Endometrial microvascular endothelial cells (primary cell): ENCODE measurements around the gene DIAPH3. TPM values are rescaled to one million over a fixed set of nuclear protein-coding genes. Genes with fewer than 3 reads are reported as not detected.
"Not testable (repeated sequence)": the region's sequence is repeated elsewhere in the genome, so short reads cannot be mapped to it uniquely, and the experiment has no call there.

Experiments
- in situ Hi-C: cut with HindIII; loops from 2 replicates; pipeline ENCODE4 v1.10.0; 2017; ENCODE audit warnings: low sequenced_read_pairs, low pct_unique_long_range_greater_than_20kb; ENCODE audit errors: inconsistent ontology term
- total RNA-seq: library from RNA; depleted of rRNA; stranded (reverse); fragments of >200 nt; gene quantifications from one replicate; pipeline ENCODE4 v1.2.3, GENCODE V29; 2015; ENCODE audit errors: inconsistent ontology term

The DIAPH3 gene
- total RNA-seq = 19.9 TPM

GRCh38 chr13:60163478-60164233, at the start of gene DIAPH3:
Gene DIAPH3, minus strand, starts transcription at chr13:60163928. Its CDS starts 162 bp downstream, at chr13:60163766.
- in situ Hi-C loops = no loop called here

- in situ Hi-C loops = no loop called here
Measured at GRCh38 chr13:60213236-60213744, 49.6 kb upstream of the DIAPH3 start.

- in situ Hi-C loops = no loop called here
Measured at GRCh38 chr13:60211548-60211947, 47.8 kb upstream of the DIAPH3 start.

GRCh38 chr13:60210510-60211330, 47.0 kb upstream of the DIAPH3 start:
- in situ Hi-C loops = no loop called here

GRCh38 chr13:60205499-60205898, 41.8 kb upstream of the DIAPH3 start:
- in situ Hi-C loops = not testable (repeated sequence)

- in situ Hi-C loops = no loop called here
Measured at GRCh38 chr13:60201286-60201685, 37.6 kb upstream of the DIAPH3 start.

- in situ Hi-C loops = not testable (repeated sequence)
Measured at GRCh38 chr13:60195893-60196292, 32.2 kb upstream of the DIAPH3 start.

- in situ Hi-C loops = no loop called here
Measured at GRCh38 chr13:60182907-60183306, 19.2 kb upstream of the DIAPH3 start.

GRCh38 chr13:60178327-60178726, 14.6 kb upstream of the DIAPH3 start:
- in situ Hi-C loops = no loop called here

- in situ Hi-C loops = no loop called here
Measured at GRCh38 chr13:60175571-60175970, 11.8 kb upstream of the DIAPH3 start.

- in situ Hi-C loops = no loop called here
Measured at GRCh38 chr13:60174113-60174512, 10.4 kb upstream of the DIAPH3 start.

- in situ Hi-C loops = no loop called here
Measured at GRCh38 chr13:60172111-60172510, 8.4 kb upstream of the DIAPH3 start.

GRCh38 chr13:60170414-60170813, 6.7 kb upstream of the DIAPH3 start:
- in situ Hi-C loops = no loop called here

- in situ Hi-C loops = no loop called here
Measured at GRCh38 chr13:60169239-60170031, 5.7 kb upstream of the DIAPH3 start.

- in situ Hi-C loops = no loop called here
Measured at GRCh38 chr13:60167121-60167520, 3.4 kb upstream of the DIAPH3 start.

GRCh38 chr13:60165391-60166099, 1.8 kb upstream of the DIAPH3 start:
- in situ Hi-C loops = no loop called here

- in situ Hi-C loops = no loop called here
Measured at GRCh38 chr13:60164234-60164889, 634 bp upstream of the DIAPH3 start.

GRCh38 chr13:60162096-60162495, 1.6 kb downstream of the DIAPH3 start:
- in situ Hi-C loops = no loop called here
